K562 (cell line): Measurements from ENCODE around the gene TRABD. TPM values are rescaled to one million over a fixed set of nuclear protein-coding genes. Genes with fewer than 3 reads are reported as not detected.

Experiments used
- HNRNPK ChIP-seq: fragments of 200-400 bp; formaldehyde crosslinking; IDR thresholded peaks from one replicate; pipeline ENCODE4 v1.6.1; 2018; ENCODE audit warnings: mild to moderate bottlenecking, low read depth, low read length; ENCODE audit not compliant: poor library complexity, severe bottlenecking
- MEIS2 ChIP-seq: fragments of 450-650 bp; IDR thresholded peaks from 2 replicates; pipeline ENCODE4 v1.6.1; 2014; ENCODE audit warnings: mild to moderate bottlenecking; ENCODE audit not compliant: partially characterized antibody
- MTA3 ChIP-seq: fragments of 450-650 bp; formaldehyde crosslinking; IDR thresholded peaks from 2 replicates; pipeline ENCODE4 v1.6.1; 2017; ENCODE audit warnings: mild to moderate bottlenecking, borderline replicate concordance
- NCOA1 ChIP-seq: fragments of 450-650 bp; IDR thresholded peaks from 2 replicates; pipeline ENCODE4 v1.6.1; 2016; ENCODE audit warnings: low read depth
- POLR2H ChIP-seq: IDR thresholded peaks from 2 replicates; pipeline ENCODE4 v1.6.1; 2016; ENCODE audit warnings: missing genetic modification characterization, low read depth, mild to moderate bottlenecking, control low read depth, missing compliant biosample characterization, moderate library complexity
- RB1 ChIP-seq: fragments of 450-650 bp; IDR thresholded peaks from 2 replicates; pipeline ENCODE4 v1.6.1; 2017; ENCODE audit warnings: low read depth, mild to moderate bottlenecking
- REST ChIP-seq, 2 experiments: fragments of 450-650 bp; formaldehyde crosslinking in 1 of 2; IDR thresholded peaks; 2 replicates each; pipeline versions ENCODE4 v1.4.0 to v1.6.1; 2014 to 2020; ENCODE audit warnings: mild to moderate bottlenecking in 2 of 2, borderline replicate concordance in 1 of 2, low read depth in 1 of 2
- SIRT6 ChIP-seq: IDR thresholded peaks from one replicate; pipeline ENCODE4 v1.6.1; 2012; ENCODE audit warnings: low read depth, mild to moderate bottlenecking, control low read depth, inconsistent platforms, low read length, moderate library complexity
- U2AF2 ChIP-seq: fragments of 200-400 bp; formaldehyde crosslinking; optimal IDR thresholded peaks from 2 replicates; pipeline ENCODE3; 2017; ENCODE audit warnings: low read depth, mild to moderate bottlenecking, low read length
- ZNF121 ChIP-seq: sonication (generic); formaldehyde crosslinking; conservative IDR thresholded peaks from 2 replicates; pipeline ENCODE4 v1.8.0; 2022; ENCODE audit warnings: missing genetic modification reagents
- ZNF384 ChIP-seq: IDR thresholded peaks from 2 replicates; pipeline ENCODE4 v1.6.1; 2012; ENCODE audit warnings: low read depth, low read length, improper control_type of control experiment
- ZNF518B ChIP-seq: fragments of 250-450 bp; sonication (Bioruptor Pico); IDR thresholded peaks from 2 replicates; pipeline ENCODE4 v1.5.0; 2021; ENCODE audit warnings: mild to moderate bottlenecking, moderate library complexity
- ZNF584 ChIP-seq: fragments of 200-800 bp; sonication (Bioruptor generic); IDR thresholded peaks from 2 replicates; pipeline ENCODE4 v1.6.1; 2016; ENCODE audit warnings: low read depth, mild to moderate bottlenecking, missing genetic modification characterization, missing compliant biosample characterization
- polyA plus RNA-seq, 8 experiments: library from polyadenylated mRNA; depleted of rRNA in 4 of 8; stranded (reverse) in 5 of 8; unstranded in 3 of 8; fragments of >200 nt; fragmentation: Nextera tagmentation in 2 of 8; fragmentation: Illumina TruSeq in 1 of 8; extraction: Ambion mirVana in 2 of 8; extraction: Trizol in 1 of 8; gene quantifications; 2 replicates each; pipeline versions ENCODE4 v1.2.1 to v1.2.3, GENCODE V29; 2011 to 2014; ENCODE audit warnings: inconsistent platforms in 1 of 8, missing spikeins in 1 of 8
- total RNA-seq, 7 experiments: library from RNA; depleted of rRNA in 6 of 7; stranded (reverse); fragments of >200 nt in 6 of 7; fragmentation: Illumina TruSeq in 2 of 7; extraction: Trizol in 2 of 7; gene quantifications; 2 replicates each; pipeline versions ENCODE4 v1.2.1 to v1.2.3, GENCODE V29; 2011 to 2021; ENCODE audit warnings: low replicate concordance in 1 of 7
- TF ChIP-seq, protein P1 (sequence below), 2 experiments: IDR thresholded peaks; 2 replicates each; pipeline ENCODE4 v1.6.1; 2011; ENCODE audit warnings: borderline replicate concordance in 1 of 2, control low read depth in 1 of 2, low read depth in 1 of 2, low read length in 1 of 2, mild to moderate bottlenecking in 1 of 2, mixed read lengths in 1 of 2, moderate library complexity in 1 of 2; ENCODE audit not compliant: insufficient read depth in 1 of 2, insufficient read length in 1 of 2, poor library complexity in 1 of 2, severe bottlenecking in 1 of 2; ENCODE audit errors: extremely low read depth in 1 of 2

Gene TRABD
- total and polyA plus RNA-seq, 9 of the 15 experiments (the other 6 are each of a cell fraction or from before 2014, with no cell fraction given), result 0.08 to 62.9 (median 14.0) TPM

DNA sequence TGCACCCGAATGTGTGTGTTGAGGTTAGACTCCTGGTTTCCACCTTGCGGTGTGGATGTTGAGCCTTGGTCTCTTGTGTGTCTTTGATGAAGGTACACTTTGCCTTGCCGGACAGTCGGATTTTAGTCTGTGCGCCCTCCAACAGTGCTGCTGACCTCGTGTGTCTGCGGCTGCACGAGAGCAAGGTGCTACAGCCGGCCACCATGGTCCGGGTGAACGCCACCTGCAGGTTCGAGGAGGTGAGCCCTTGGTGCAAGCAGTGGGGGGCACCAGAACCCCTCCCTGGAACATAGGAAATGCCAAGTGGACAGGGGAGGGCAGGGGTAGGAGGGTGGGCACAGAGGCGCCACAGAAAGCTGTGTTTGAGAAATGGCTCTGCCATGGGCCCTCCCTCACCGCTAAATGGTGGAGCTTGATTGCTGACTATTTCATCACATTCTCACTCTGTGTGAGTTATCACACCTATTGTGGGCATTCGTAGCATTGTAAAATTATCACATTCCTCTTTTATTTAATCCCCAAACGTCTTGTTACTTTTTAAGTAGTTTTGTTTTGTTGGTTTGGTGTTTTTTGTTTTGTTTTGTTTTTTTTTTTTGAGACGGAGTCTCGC, 41.6 kb upstream of the TRABD start (continued):
- 0 out of 2 replicates have a peak, but pooled peaks have one; percentile 4 for TF ChIP-seq REST (IDR thresholded peaks at IDR 0.05; ENCODE audit: borderline replicate concordance)
- no peak for TF ChIP-seq REST (CRISPR knock-in tag; IDR thresholded peaks at IDR 0.05; ENCODE audit: low read depth)
- TF ChIP-seq ZNF584, result no peak
- TF ChIP-seq SIRT6, result no peak
- TF ChIP-seq POLR2H, result no peak
- TF ChIP-seq RB1, result no peak
- TF ChIP-seq HNRNPK, result no peak
- TF ChIP-seq, protein P1, sequence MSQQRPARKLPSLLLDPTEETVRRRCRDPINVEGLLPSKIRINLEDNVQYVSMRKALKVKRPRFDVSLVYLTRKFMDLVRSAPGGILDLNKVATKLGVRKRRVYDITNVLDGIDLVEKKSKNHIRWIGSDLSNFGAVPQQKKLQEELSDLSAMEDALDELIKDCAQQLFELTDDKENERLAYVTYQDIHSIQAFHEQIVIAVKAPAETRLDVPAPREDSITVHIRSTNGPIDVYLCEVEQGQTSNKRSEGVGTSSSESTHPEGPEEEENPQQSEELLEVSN (IDR thresholded peaks at IDR 0.05; ENCODE audit: borderline replicate concordance in 1 of 2, extremely low read depth in 1 of 2, insufficient read depth in 1 of 2, insufficient read length in 1 of 2, low read depth in 1 of 2, low read length in 1 of 2, poor library complexity in 1 of 2, severe bottlenecking in 1 of 2), result peak in 1 of 2 experiments; percentile 47
- no peak for TF ChIP-seq NCOA1
- no peak for TF ChIP-seq MTA3
- TF ChIP-seq U2AF2, result no peak
- TF ChIP-seq ZNF121 (CRISPR knock-in tag), result no peak
- TF ChIP-seq MEIS2, result no peak
- no peak for TF ChIP-seq ZNF518B
- no peak for TF ChIP-seq ZNF384
